PC-3 (cell line): ENCODE data around the gene RSF1. TPM values are rescaled to one million over a fixed set of nuclear protein-coding genes. Genes with fewer than 3 reads are reported as not detected.

Experiments used
- ATAC-seq: fragments of 200-7000 bp; cut with Tn5 transposase; 2 replicates; pipeline ENCODE4 v1.9.1; 2020; ENCODE audit warnings: mild to moderate bottlenecking, moderate library complexity
- BruUV-seq: library from RNA; stranded (reverse); fragments of 400-500 nt; replicated peaks from 2 replicates; lab custom pipeline; 2021; lab: Mats Ljungman, UMichigan
- CTCF ChIA-PET: fragments of 300-600 bp; sonication (Branson Sonifier 250); formaldehyde crosslinking; loops from one replicate; lab custom pipeline; 2022; ENCODE audit warnings: antibody characterized with exemption; lab: Charles Lee
- POLR2A ChIA-PET: fragments of 300-600 bp; sonication (Branson Sonifier 250); formaldehyde crosslinking; loops from one replicate; lab custom pipeline; 2022; ENCODE audit warnings: antibody characterized with exemption; ENCODE audit not compliant: unreplicated experiment; lab: Charles Lee
- DNase-seq: peaks from one replicate; pipeline ENCODE4 v3.0.0-alpha.2; 2015
- H2AFZ ChIP-seq: fragments of 300-600 bp; sonication (generic); 2 replicates; pipeline ENCODE4 v1.6.0; 2016; ENCODE audit warnings: antibody characterized with exemption, low read length
- H3F3A ChIP-seq: fragments of 300-600 bp; sonication (generic); one replicate; pipeline ENCODE4 v1.6.0; 2017; ENCODE audit warnings: antibody characterized with exemption, low read length, control low read depth, mild to moderate bottlenecking; ENCODE audit not compliant: unreplicated experiment
- H3K27ac ChIP-seq: fragments of 300-600 bp; sonication (generic); 2 replicates; pipeline ENCODE4 v1.5.1; 2016; ENCODE audit warnings: mild to moderate bottlenecking, low read length
- H3K27me3 ChIP-seq: fragments of 300-600 bp; sonication (generic); 2 replicates; pipeline ENCODE4 v1.6.1; 2016; ENCODE audit warnings: low read length, mixed read lengths
- H3K36me3 ChIP-seq: fragments of 300-600 bp; sonication (generic); 2 replicates; pipeline ENCODE4 v1.6.1; 2016; ENCODE audit warnings: low read depth, mixed run types, low read length, mixed read lengths
- H3K4me1 ChIP-seq: fragments of 300-600 bp; sonication (generic); 2 replicates; pipeline ENCODE4 v1.5.1; 2016; ENCODE audit warnings: low read length; ENCODE audit not compliant: insufficient read depth
- H3K4me2 ChIP-seq: fragments of 300-600 bp; sonication (generic); 2 replicates; pipeline ENCODE4 v1.6.0; 2016; ENCODE audit warnings: low read length
- H3K4me3 ChIP-seq: fragments of 300-600 bp; sonication (generic); 2 replicates; pipeline ENCODE4 v1.5.1; 2016; ENCODE audit warnings: mild to moderate bottlenecking, low read length, mixed read lengths
- H3K79me2 ChIP-seq: fragments of 300-600 bp; sonication (generic); 2 replicates; pipeline ENCODE4 v1.6.1; 2017; ENCODE audit warnings: low read length, mixed read lengths
- H3K9ac ChIP-seq: fragments of 300-600 bp; sonication (generic); 2 replicates; pipeline ENCODE4 v1.6.0; 2016; ENCODE audit warnings: mild to moderate bottlenecking, low read length
- H3K9me2 ChIP-seq: fragments of 300-600 bp; sonication (generic); replicated peaks from 2 replicates; pipeline ENCODE4 v1.6.1; 2016; ENCODE audit warnings: mixed run types, low read length, mixed read lengths
- H3K9me3 ChIP-seq: fragments of 300-600 bp; sonication (generic); 2 replicates; pipeline ENCODE4 v1.6.1; 2016; ENCODE audit warnings: low read length, mixed read lengths
- H4K20me1 ChIP-seq: fragments of 300-600 bp; sonication (generic); 2 replicates; pipeline ENCODE4 v1.6.1; 2016; ENCODE audit warnings: low read length, mixed read lengths
- CTCF ChIP-seq: fragments of 300-600 bp; sonication (generic); conservative IDR thresholded peaks from 2 replicates; pipeline ENCODE4 v1.5.1; 2017; ENCODE audit warnings: antibody characterized with exemption, low read depth, mild to moderate bottlenecking, low read length
- EZH2 ChIP-seq: fragments of 300-600 bp; sonication (generic); IDR thresholded peaks from one replicate; pipeline ENCODE4 v1.6.1; 2017; ENCODE audit warnings: antibody characterized with exemption, mild to moderate bottlenecking, low read length; ENCODE audit not compliant: unreplicated experiment
- EZH2phosphoT487 ChIP-seq: fragments of 300-600 bp; sonication (generic); IDR thresholded peaks from 2 replicates; pipeline ENCODE4 v1.6.1; 2018; ENCODE audit warnings: mild to moderate bottlenecking, antibody characterized with exemption, low read length, borderline replicate concordance
- intact Hi-C: fragments of 100-400 bp; cut with micrococcal nuclease; formaldehyde crosslinking; loops from 2 replicates; pipeline ENCODE4 v1.9.0; 2023
- total RNA-seq: library from RNA; depleted of rRNA; stranded (reverse); fragments of >200 nt; gene quantifications from 2 replicates; pipeline ENCODE4 v1.2.3, GENCODE V29; 2014

Gene RSF1
- total RNA-seq, 1 experiment from 2014 or later: 30.0 TPM

DNA sequence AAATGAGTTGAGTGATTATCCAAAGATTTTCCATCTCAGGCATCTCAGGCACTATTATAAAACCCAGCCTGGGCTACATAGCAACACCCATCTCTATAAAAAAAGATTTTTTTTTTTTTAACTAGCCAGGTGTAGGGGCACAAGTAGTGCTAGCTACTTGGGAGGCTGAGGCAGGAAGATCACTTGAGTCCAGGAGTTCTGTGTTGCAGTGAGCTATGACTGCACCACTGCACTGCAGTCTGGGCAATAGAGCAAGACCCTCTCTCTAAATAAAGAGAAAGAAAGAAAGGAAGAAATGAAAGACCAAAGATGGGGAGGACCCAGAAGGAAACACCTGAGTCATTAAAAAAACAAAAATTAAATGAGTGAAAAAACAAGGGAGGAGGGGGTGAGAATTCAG lies 14.1 kb downstream of the RSF1 start:
- Histone ChIP-seq H3K9me2 (no peaks in the 10 kb centered on the region), H3K36me3 (0 out of 2 replicates have a peak, but pooled peaks cover 9% of the 10 kb centered on the region), H3K79me2 (peaks cover 72% of the 10 kb centered on the region), H3K9me3 (no peaks in the 10 kb centered on the region), H4K20me1 (peaks cover 14% of the 10 kb centered on the region; the same call in 1 of the 2 replicates), H3F3A (no peaks in the 10 kb centered on the region), H2AFZ (no peak overlapping the region), H3K4me1 (0 out of 2 replicates have a peak, but pooled peaks cover 5% of the 10 kb centered on the region), H3K9ac (no peak overlapping the region), H3K4me3 (no peak overlapping the region), H3K4me2 (no peak overlapping the region), H3K27me3 (no peaks in the 10 kb centered on the region), H3K27ac (no peak overlapping the region)
- ChIA-PET POLR2A (no interaction called here), CTCF (no interaction called here)
- intact Hi-C loops: no loop called here
- DNase-seq (no peak), ATAC-seq (no peak)
- TF ChIP-seq EZH2phosphoT487 (no peak), CTCF (no peak), EZH2 (no peak)
- BruUV-seq: no TSS peak

DNA sequence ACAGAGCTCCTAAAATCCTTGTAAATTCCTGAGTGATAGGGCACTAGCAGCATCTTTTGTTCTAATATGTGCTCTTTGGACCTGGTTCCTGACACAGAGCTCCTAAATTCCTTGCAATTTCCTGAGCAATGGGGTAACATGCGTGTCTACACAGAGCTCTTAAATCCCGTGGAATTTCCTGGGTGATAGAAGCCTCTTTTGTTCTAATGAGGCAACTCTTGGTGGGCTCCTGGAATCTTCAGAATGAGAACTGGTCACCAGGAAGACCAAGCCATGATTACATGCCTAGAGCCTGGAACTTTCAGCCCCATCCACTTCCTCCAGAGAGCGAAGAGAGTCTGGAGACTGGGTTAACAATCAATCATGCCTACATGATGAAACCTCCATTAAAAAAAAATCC lies 19.0 kb downstream of the RSF1 start:
- H3K79me2 ChIP-seq: peaks cover 77% of the 10 kb centered on the region
- no peak overlapping the region for H3K4me3 ChIP-seq
- BruUV-seq: no TSS peak
- H3K4me2 ChIP-seq: no peak overlapping the region
- no peaks in the 10 kb centered on the region for H3K9me3 ChIP-seq
- H3K27me3 ChIP-seq: no peaks in the 10 kb centered on the region
- ATAC-seq (no peak), DNase-seq (no peak)
- TF ChIP-seq EZH2 (no peak), CTCF (no peak), EZH2phosphoT487 (no peak)
- ChIA-PET POLR2A (no interaction called here), CTCF (interaction anchor here (0.5 kb wide), 1 partner anchor 110 kb away, joined by 10 read pairs; no protein-coding TSS in a partner anchor)
- no peaks in the 10 kb centered on the region for H3K4me1 ChIP-seq
- intact Hi-C loops: no loop called here
- no peak overlapping the region for H3K27ac ChIP-seq
- H3F3A ChIP-seq: no peaks in the 10 kb centered on the region
- H3K36me3 ChIP-seq: 0 out of 2 replicates have a peak, but pooled peaks cover 2% of the 10 kb centered on the region
- H2AFZ ChIP-seq: no peak overlapping the region
- H3K9me2 ChIP-seq: no peaks in the 10 kb centered on the region
- H4K20me1 ChIP-seq: peaks cover 6% of the 10 kb centered on the region; the same call in 1 of the 2 replicates
- H3K9ac ChIP-seq: no peak overlapping the region

DNA sequence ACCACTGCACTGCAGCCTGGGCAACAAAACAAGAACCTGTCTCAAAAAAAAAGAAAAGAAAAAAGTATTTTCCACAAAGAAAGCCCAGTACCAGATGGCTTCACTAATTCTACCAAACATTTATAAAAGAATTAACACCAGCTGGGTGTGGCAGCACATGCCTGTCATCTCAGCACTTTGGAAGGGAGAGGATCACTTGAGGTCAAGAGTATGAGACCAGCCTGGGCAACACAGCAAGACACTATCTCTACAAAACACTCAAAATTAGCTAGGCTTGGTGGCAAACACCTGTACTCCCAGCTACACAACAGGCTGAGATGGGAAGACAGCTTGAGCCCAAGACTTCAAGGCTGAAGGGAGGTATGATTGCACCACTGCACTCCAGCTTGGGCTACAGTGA lies 20.1 kb downstream of the RSF1 start:
- Histone ChIP-seq H3K36me3 (0 out of 2 replicates have a peak, but pooled peaks cover 2% of the 10 kb centered on the region), H3K79me2 (peaks cover 77% of the 10 kb centered on the region), H3F3A (no peaks in the 10 kb centered on the region), H3K27me3 (no peaks in the 10 kb centered on the region), H3K27ac (no peak overlapping the region), H4K20me1 (peaks cover 6% of the 10 kb centered on the region; the same call in 1 of the 2 replicates), H2AFZ (no peak overlapping the region), H3K4me1 (no peaks in the 10 kb centered on the region), H3K9ac (no peak overlapping the region), H3K9me3 (no peaks in the 10 kb centered on the region), H3K4me3 (no peak overlapping the region), H3K4me2 (no peak overlapping the region), H3K9me2 (no peaks in the 10 kb centered on the region)
- ChIA-PET CTCF (no interaction called here), POLR2A (no interaction called here)
- no TSS peak for BruUV-seq
- ATAC-seq: no peak
- intact Hi-C loops: no loop called here
- DNase-seq: no peak
- TF ChIP-seq CTCF (no peak), EZH2phosphoT487 (no peak), EZH2 (no peak)
